ENCODE measurements around the gene TAF1D.

DNA sequence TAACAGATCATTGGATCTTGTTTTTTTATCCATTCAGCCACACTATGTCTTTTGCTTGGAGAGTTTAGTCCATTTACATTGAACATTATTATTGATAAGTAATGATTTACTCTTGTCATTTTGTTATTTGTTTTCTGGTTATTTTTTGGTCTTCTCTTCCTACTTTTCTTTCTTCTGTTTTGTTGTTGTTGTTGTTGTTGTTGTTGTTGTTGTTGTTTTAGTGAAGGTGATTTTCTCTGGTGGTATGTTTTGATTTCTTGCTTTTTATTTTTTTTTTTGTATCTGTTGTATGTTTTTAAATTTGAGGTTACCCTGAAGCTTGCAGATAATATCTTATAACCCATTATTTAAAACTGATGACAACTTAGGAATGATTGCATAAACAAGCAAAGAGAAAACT is 28.6 kb downstream of the TAF1D start:
- TF ChIP-seq, protein P1, sequence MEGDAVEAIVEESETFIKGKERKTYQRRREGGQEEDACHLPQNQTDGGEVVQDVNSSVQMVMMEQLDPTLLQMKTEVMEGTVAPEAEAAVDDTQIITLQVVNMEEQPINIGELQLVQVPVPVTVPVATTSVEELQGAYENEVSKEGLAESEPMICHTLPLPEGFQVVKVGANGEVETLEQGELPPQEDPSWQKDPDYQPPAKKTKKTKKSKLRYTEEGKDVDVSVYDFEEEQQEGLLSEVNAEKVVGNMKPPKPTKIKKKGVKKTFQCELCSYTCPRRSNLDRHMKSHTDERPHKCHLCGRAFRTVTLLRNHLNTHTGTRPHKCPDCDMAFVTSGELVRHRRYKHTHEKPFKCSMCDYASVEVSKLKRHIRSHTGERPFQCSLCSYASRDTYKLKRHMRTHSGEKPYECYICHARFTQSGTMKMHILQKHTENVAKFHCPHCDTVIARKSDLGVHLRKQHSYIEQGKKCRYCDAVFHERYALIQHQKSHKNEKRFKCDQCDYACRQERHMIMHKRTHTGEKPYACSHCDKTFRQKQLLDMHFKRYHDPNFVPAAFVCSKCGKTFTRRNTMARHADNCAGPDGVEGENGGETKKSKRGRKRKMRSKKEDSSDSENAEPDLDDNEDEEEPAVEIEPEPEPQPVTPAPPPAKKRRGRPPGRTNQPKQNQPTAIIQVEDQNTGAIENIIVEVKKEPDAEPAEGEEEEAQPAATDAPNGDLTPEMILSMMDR (IDR thresholded peaks at IDR 0.05) = no peak
- TF ChIP-seq POLR2A (IDR thresholded peaks at IDR 0.05) = no peak
